Heart right ventricle (tissue), 16 donors: ENCODE measurements around the gene FAM209B. TPM values are rescaled to one million over a fixed set of nuclear protein-coding genes. Genes with fewer than 3 reads are reported as not detected.

ENCODE experiments used
- ATAC-seq, 8 donors: fragments of 200-7000 bp; cut with Tn5 transposase; one replicate each; pipeline ENCODE4 v1.9.1; 2020; ENCODE audit warnings: mild to moderate bottlenecking in 8 of 8, moderate library complexity in 8 of 8, moderate number of reproducible peaks in 1 of 8
- DNase-seq, 2 donors: peaks; one replicate each; pipeline ENCODE4 v3.0.0-alpha.2; 2020
- H3K27ac ChIP-seq, 10 donors: fragments of 200-600 bp; sonication (generic) in 2 of 10; one replicate each; pipeline versions ENCODE4 v1.5.0 to v1.8.0; 2020 to 2022; ENCODE audit warnings: mild to moderate bottlenecking in 3 of 10
- H3K27me3 ChIP-seq, 7 donors: fragments of 200-600 bp; one replicate each; pipeline ENCODE4 v1.8.0; 2021 to 2022; ENCODE audit warnings: mild to moderate bottlenecking in 2 of 7
- H3K36me3 ChIP-seq, 9 donors: fragments of 200-600 bp; sonication (generic) in 1 of 9; one replicate each; pipeline versions ENCODE4 v1.5.0 to v1.8.0; 2020 to 2022; ENCODE audit warnings: mild to moderate bottlenecking in 2 of 9
- H3K4me1 ChIP-seq, 9 donors: fragments of 200-600 bp; sonication (generic) in 1 of 9; one replicate each; pipeline versions ENCODE4 v1.5.0 to v1.8.0; 2020 to 2022; ENCODE audit warnings: mild to moderate bottlenecking in 4 of 9
- H3K4me3 ChIP-seq, 10 donors: fragments of 200-600 bp; sonication (generic) in 2 of 10; one replicate each; pipeline versions ENCODE4 v1.5.0 to v1.8.0; 2020 to 2022; ENCODE audit warnings: mild to moderate bottlenecking in 7 of 10, moderate library complexity in 2 of 10
- H3K9me3 ChIP-seq, 11 donors: fragments of 200-600 bp in 10 of 11; sonication (generic) in 2 of 11; one replicate each; pipeline versions ENCODE4 v1.5.0 to v1.8.0; 2013 to 2022; ENCODE audit warnings: mild to moderate bottlenecking in 2 of 11, control low read depth in 1 of 11, moderate library complexity in 1 of 11
- CTCF ChIP-seq, 9 donors: fragments of 200-600 bp; sonication (generic) in 2 of 9; IDR thresholded peaks; one replicate each; pipeline versions ENCODE4 v1.5.0 to v1.8.0; 2021 to 2022; ENCODE audit warnings: antibody characterized with exemption in 9 of 9, mild to moderate bottlenecking in 5 of 9, moderate library complexity in 1 of 9
- WGBS, 2 donors: extraction: QIAGEN DNeasy Blood & Tissue Kit; methylation state at CpG; one replicate each; pipeline ENCODE4 v1.1.7; 2013; ENCODE audit warnings: inconsistent platforms in 1 of 2; 5-methylcytosine and 5-hydroxymethylcytosine counted together
- intact Hi-C, 10 donors: fragments of 100-400 bp; cut with DNase I; formaldehyde crosslinking; loops; one replicate each; pipeline versions ENCODE4 v1.11.1 to v1.14.2; 2022
- polyA plus RNA-seq, 2 donors: library from polyadenylated mRNA; stranded (reverse); fragments of 200-250 nt; gene quantifications; one replicate each; pipeline ENCODE4 v1.2.3, GENCODE V29; 2013
- total RNA-seq, 10 donors: library from RNA; stranded (reverse); fragmentation: NEBNext Ultra II Directional in 3 of 10; extraction: Animal tissue kit (Norgen Biotek cat#: 25700) in 3 of 10; gene quantifications; one replicate each; pipeline versions ENCODE4 v1.2.1 to v1.2.4, GENCODE V29; 2021 to 2023
- donor health status: Arrhythmogenic right ventricular cardiomyopathy.
- donor health status: ischemic (EF 13 %, LVEDD 7.1; RV severe dilation, severe dysfunction).
- donor health status: healthy with polysubstance abuse.
- donor health status: DM: no; HTN: yes; CAD: no.
- donor health status: DM: no; HTN: no; CAD: no.
- donor health status: ischemic (EF 25% LVEDD 6.9; RV normal size, moderate dysfunction).
- donor health status: ischemic (EF 25% LVEDD 5.7; RV mildly dilated, moderate dysfunction).
- donor health status: healthy.
- donor health status: DM: yes; HTN: yes; CAD: no.
- donor health status: Ischemic cardiomyopathy.
- donor health status: ischemic (EF 35%, LVEDD 5.7; RV mildly dilated, moderate dysfunction).
- donor health status: nonischemic (EF 11% LVEDD 7.7; RV severe dilation, severe dysfunction).
- donor health status: DM: yes; HTN: yes; CAD: no.
- donor health status: PGD.
- donor health status: ischemic (EF 29% LVEDD 5.4; RV normal size, mild dysfunction).
- donor health status: nonischemic (EF 23%, LVEDD 6.1; RV moderate dilation, normal function).

FAM209B gene
- total and polyA plus RNA-seq, 12 donors, result 0.34 to 1.1 (median 0.62) TPM; not detected in 9

- 70 to 71% methylated on average over 9 of the region's 9 CpGs for WGBS, 2 donors
- no peak for ATAC-seq
- intact Hi-C loops, result loop anchor here in 1 of 10 donors (10.0 kb wide), 1 partner anchor 802 kb away; no protein-coding TSS in a partner anchor
- H3K27me3 ChIP-seq, result no peaks in the 10 kb centered on the region
- DNase-seq, result no peak
- H3K9me3 ChIP-seq, result no peaks in the 10 kb centered on the region
- no peaks in the 10 kb centered on the region for H3K4me1 ChIP-seq
- no peak overlapping the region for H3K27ac ChIP-seq
- no peak overlapping the region for H3K4me3 ChIP-seq
- TF ChIP-seq CTCF (IDR thresholded peaks at IDR 0.05), result no peak
- H3K36me3 ChIP-seq, result no peaks in the 10 kb centered on the region
These were observed 9.5 kb downstream of the FAM209B start for GRCh38 chr20:56542489-56543030.

- TF ChIP-seq CTCF (IDR thresholded peaks at IDR 0.05), result no peak
- DNase-seq (no peak), ATAC-seq (no peak)
- no peaks in the 10 kb centered on the region for H3K36me3 ChIP-seq
- H3K27me3 ChIP-seq, result no peaks in the 10 kb centered on the region
- H3K4me3 ChIP-seq, result no peak overlapping the region
- intact Hi-C loops, result loop anchor here in 7 of 10 donors (2.0 to 10.0 kb wide), 6 partner anchors 25 to 796 kb away; partner anchors contain the start of genes AURKA (in 1 of the 7) and CSTF1 (in 1 of the 7)
- H3K27ac ChIP-seq, result no peak overlapping the region
- WGBS, 2 donors, result 89 to 93% methylated on average over 8 of the region's 8 CpGs
- peaks cover 0 to 25% (median 11%) of the 10 kb centered on the region in 9 donors for H3K4me1 ChIP-seq
- H3K9me3 ChIP-seq, result peaks cover 0 to 4% (median 0%) of the 10 kb centered on the region in 11 donors
These were observed 18.5 kb downstream of the FAM209B start for GRCh38 chr20:56551571-56551970.

GRCh38 chr20:56552911-56553629 lies 20.0 kb downstream of the FAM209B start:
- H3K4me1 ChIP-seq, result peaks cover 0 to 25% (median 12%) of the 10 kb centered on the region in 9 donors
- TF ChIP-seq CTCF (IDR thresholded peaks at IDR 0.05), result no peak
- H3K27me3 ChIP-seq, result no peaks in the 10 kb centered on the region
- no peak overlapping the region for H3K27ac ChIP-seq
- H3K36me3 ChIP-seq, result no peaks in the 10 kb centered on the region
- ATAC-seq (no peak), DNase-seq (no peak)
- H3K4me3 ChIP-seq, result no peak overlapping the region
- intact Hi-C loops, result loop anchor here in 7 of 10 donors (5.0 to 10.0 kb wide), 5 partner anchors 158 to 794 kb away; partner anchors contain the start of genes AURKA (in 1 of the 7) and CSTF1 (in 1 of the 7)
- H3K9me3 ChIP-seq, result peaks cover 0 to 4% (median 0%) of the 10 kb centered on the region in 11 donors
- 74 to 76% methylated on average over 8 of the region's 8 CpGs for WGBS, 2 donors

GRCh38 chr20:56554869-56555268 lies 21.8 kb downstream of the FAM209B start:
- peaks cover 0 to 4% (median 0%) of the 10 kb centered on the region in 11 donors for H3K9me3 ChIP-seq
- no peaks in the 10 kb centered on the region for H3K36me3 ChIP-seq
- ATAC-seq (peak; percentile 76 to 95 (median 90)), DNase-seq (peak in 1 of 2 donors; percentile 81)
- intact Hi-C loops, result loop anchor here in 7 of 10 donors (5.0 to 10.0 kb wide), 5 partner anchors 160 to 792 kb away; partner anchors contain the start of genes AURKA (in 1 of the 7) and CSTF1 (in 1 of the 7)
- no peak overlapping the region for H3K4me3 ChIP-seq
- peak overlapping the region in 6 of 10 donors; percentile 1 to 58 (median 30) for H3K27ac ChIP-seq
- peak in 2 of 9 donors; percentile 12 to 18 for TF ChIP-seq CTCF (IDR thresholded peaks at IDR 0.05)
- peaks cover 0 to 27% (median 15%) of the 10 kb centered on the region in 9 donors for H3K4me1 ChIP-seq
- no peaks in the 10 kb centered on the region for H3K27me3 ChIP-seq
- WGBS, 2 donors, result 13 to 17% methylated on average over 4 of the region's 4 CpGs
